Suprapubic skin (tissue), 4 donors: ENCODE data around the gene EHBP1L1. TPM values are rescaled to one million over a fixed set of nuclear protein-coding genes. Genes with fewer than 3 reads are reported as not detected.

Source experiments
- DNase-seq, 2 donors: peaks; one replicate each; pipeline ENCODE4 v3.0.0-alpha.2; 2019; ENCODE audit warnings: low spot score in 2 of 2
- H3K27ac ChIP-seq: fragments of 200-600 bp; sonication (generic); one replicate; pipeline ENCODE4 v1.5.1; 2019
- H3K27me3 ChIP-seq: fragments of 200-600 bp; sonication (generic); one replicate; pipeline ENCODE4 v1.5.1; 2019
- H3K36me3 ChIP-seq: fragments of 200-600 bp; sonication (generic); one replicate; pipeline ENCODE4 v1.5.1; 2019
- H3K4me1 ChIP-seq: fragments of 200-600 bp; sonication (generic); one replicate; pipeline ENCODE4 v1.5.1; 2019
- H3K4me3 ChIP-seq: fragments of 200-600 bp; sonication (generic); one replicate; pipeline ENCODE4 v1.5.1; 2019; ENCODE audit warnings: mild to moderate bottlenecking
- H3K9me3 ChIP-seq: fragments of 200-600 bp; sonication (generic); one replicate; pipeline ENCODE4 v1.5.1; 2019
- CTCF ChIP-seq, 2 donors: fragments of 200-600 bp in 1 of 2; fragments of 450-650 bp in 1 of 2; sonication (generic) in 1 of 2; IDR thresholded peaks; one replicate each; pipeline ENCODE4 v1.5.1; 2016 to 2019; ENCODE audit warnings: antibody characterized with exemption in 2 of 2, mild to moderate bottlenecking in 1 of 2, moderate library complexity in 1 of 2
- EP300 ChIP-seq: sonication (generic); formaldehyde crosslinking; IDR thresholded peaks from one replicate; pipeline ENCODE4 v1.6.1; 2017; ENCODE audit warnings: antibody characterized with exemption
- POLR2A ChIP-seq, 2 donors: fragments of 450-650 bp; IDR thresholded peaks; one replicate each; pipeline ENCODE4 v1.6.1; 2017; ENCODE audit warnings: antibody characterized with exemption in 2 of 2, mild to moderate bottlenecking in 2 of 2, moderate library complexity in 2 of 2
- POLR2AphosphoS5 ChIP-seq, 3 donors: sonication (generic); formaldehyde crosslinking; IDR thresholded peaks; one replicate each; pipeline ENCODE4 v1.6.1; 2017; ENCODE audit warnings: antibody characterized with exemption in 3 of 3
- WGBS: methylation state at CpG from one replicate; pipeline ENCODE4 v1.1.5; 2018; 5-methylcytosine and 5-hydroxymethylcytosine counted together
- total RNA-seq, 4 donors: library from RNA; depleted of rRNA; stranded (reverse); fragments of >200 nt; gene quantifications; one replicate each; pipeline ENCODE4 v1.1.0, GENCODE V29; 2016

EHBP1L1 gene
- total RNA-seq, 4 donors from 2014 or later: 40.3 to 150 (median 56.2) TPM

GRCh38 chr11:65619281-65619928 is 43.6 kb downstream of the EHBP1L1 start:
- no peak for DNase-seq
- WGBS: 92% methylated on average over 19 of the region's 29 CpGs
- H3K27me3 ChIP-seq: no peaks in the 10 kb centered on the region
- peaks cover 15% of the 10 kb centered on the region for H3K4me1 ChIP-seq
- H3K27ac ChIP-seq: no peak overlapping the region
- no peak overlapping the region for H3K4me3 ChIP-seq
- TF ChIP-seq POLR2AphosphoS5 (IDR thresholded peaks at IDR 0.05) (no peak), EP300 (no peak), POLR2A (IDR thresholded peaks at IDR 0.05) (no peak), CTCF (IDR thresholded peaks at IDR 0.05) (no peak)
- peaks cover 71% of the 10 kb centered on the region for H3K36me3 ChIP-seq
- no peaks in the 10 kb centered on the region for H3K9me3 ChIP-seq

- Histone ChIP-seq H3K36me3 (peaks cover 84% of the 10 kb centered on the region), H3K4me3 (no peak overlapping the region), H3K27me3 (no peaks in the 10 kb centered on the region), H3K4me1 (peaks cover 15% of the 10 kb centered on the region), H3K9me3 (no peaks in the 10 kb centered on the region), H3K27ac (no peak overlapping the region)
- DNase-seq: no peak
- 93% methylated on average over 5 of the region's 19 CpGs for WGBS
- no peak for TF ChIP-seq POLR2A (IDR thresholded peaks at IDR 0.05)
- TF ChIP-seq CTCF (IDR thresholded peaks at IDR 0.05): no peak
- no peak for TF ChIP-seq EP300
- no peak for TF ChIP-seq POLR2AphosphoS5 (IDR thresholded peaks at IDR 0.05)
These were observed 44.8 kb downstream of the EHBP1L1 start for GRCh38 chr11:65620666-65621065.

- no peak for DNase-seq
- Histone ChIP-seq H3K4me3 (no peak overlapping the region), H3K9me3 (no peaks in the 10 kb centered on the region), H3K27me3 (no peaks in the 10 kb centered on the region), H3K4me1 (peaks cover 11% of the 10 kb centered on the region), H3K27ac (no peak overlapping the region), H3K36me3 (peaks cover 91% of the 10 kb centered on the region)
- WGBS: 93% methylated on average over 12 of the region's 14 CpGs
- TF ChIP-seq POLR2A (IDR thresholded peaks at IDR 0.05) (no peak), EP300 (no peak), CTCF (IDR thresholded peaks at IDR 0.05) (no peak), POLR2AphosphoS5 (IDR thresholded peaks at IDR 0.05) (no peak)
These were observed 45.6 kb downstream of the EHBP1L1 start for GRCh38 chr11:65621460-65621859.

GRCh38 chr11:65622011-65622410 is 46.2 kb downstream of the EHBP1L1 start:
- H3K4me1 ChIP-seq: peaks cover 6% of the 10 kb centered on the region
- H3K4me3 ChIP-seq: no peak overlapping the region
- no peak for DNase-seq
- H3K36me3 ChIP-seq: peaks cover 96% of the 10 kb centered on the region
- H3K27ac ChIP-seq: no peak overlapping the region
- H3K27me3 ChIP-seq: no peaks in the 10 kb centered on the region
- WGBS: 92% methylated on average over 12 of the region's 16 CpGs
- TF ChIP-seq POLR2AphosphoS5 (IDR thresholded peaks at IDR 0.05) (no peak), EP300 (no peak), CTCF (IDR thresholded peaks at IDR 0.05) (no peak), POLR2A (IDR thresholded peaks at IDR 0.05) (no peak)
- H3K9me3 ChIP-seq: no peaks in the 10 kb centered on the region

GRCh38 chr11:65623177-65623576 is 47.3 kb downstream of the EHBP1L1 start:
- DNase-seq: no peak
- Histone ChIP-seq H3K9me3 (no peaks in the 10 kb centered on the region), H3K4me1 (no peaks in the 10 kb centered on the region), H3K27me3 (no peaks in the 10 kb centered on the region), H3K4me3 (no peak overlapping the region), H3K36me3 (peaks cover 97% of the 10 kb centered on the region), H3K27ac (no peak overlapping the region)
- TF ChIP-seq POLR2A (IDR thresholded peaks at IDR 0.05) (no peak), POLR2AphosphoS5 (IDR thresholded peaks at IDR 0.05) (no peak), CTCF (IDR thresholded peaks at IDR 0.05) (no peak), EP300 (no peak)
- WGBS: 88% methylated on average over 13 of the region's 14 CpGs
